HG02623 (cell line): ENCODE data around the gene ROBO1.

Source experiments
- ATAC-seq: cut with Tn5 transposase; IDR thresholded peaks from one replicate; pipeline ENCODE4 v1.9.1; 2021; ENCODE audit warnings: moderate library complexity; ENCODE audit not compliant: unreplicated experiment

Gene ROBO1

DNA sequence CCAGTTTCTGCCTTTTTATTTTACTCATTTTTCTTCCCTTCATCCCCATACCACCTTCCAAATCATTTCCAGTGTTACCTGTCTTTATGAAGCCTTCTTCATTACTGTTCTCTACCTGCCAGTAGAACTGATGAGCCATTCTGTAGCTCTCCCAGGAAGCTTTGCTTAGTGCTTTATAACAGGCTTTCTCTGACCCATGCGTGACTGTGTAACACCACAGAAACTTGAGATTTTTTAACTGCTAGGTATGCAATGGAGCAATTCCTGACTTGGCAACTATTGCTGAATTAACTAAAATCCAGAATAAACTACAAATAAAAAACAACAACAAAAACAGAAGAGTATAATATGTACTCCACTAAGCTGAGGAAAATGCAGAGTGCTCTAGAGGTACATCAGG, 289.2 kb downstream of the ROBO1 start:
- no peak for ATAC-seq

DNA sequence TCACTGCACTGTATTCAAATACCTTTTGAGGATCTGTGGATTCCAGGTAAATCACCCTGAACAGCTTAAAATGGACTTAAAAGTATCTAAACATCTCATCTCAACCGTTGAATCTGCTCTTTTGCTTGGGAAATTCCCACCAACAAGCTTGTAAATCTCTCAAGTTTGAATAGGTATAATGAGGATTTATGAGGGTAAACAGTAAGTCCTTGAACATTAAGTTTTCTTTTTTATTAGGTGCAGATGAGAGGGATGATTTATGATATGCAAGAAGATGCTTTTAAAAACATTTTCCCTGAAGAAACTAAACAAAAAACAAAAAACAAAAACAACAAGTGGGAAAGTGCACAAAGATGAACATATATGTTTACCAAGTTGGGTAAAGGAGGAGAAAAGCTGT, 290.6 kb downstream of the ROBO1 start:
- no peak for ATAC-seq

DNA sequence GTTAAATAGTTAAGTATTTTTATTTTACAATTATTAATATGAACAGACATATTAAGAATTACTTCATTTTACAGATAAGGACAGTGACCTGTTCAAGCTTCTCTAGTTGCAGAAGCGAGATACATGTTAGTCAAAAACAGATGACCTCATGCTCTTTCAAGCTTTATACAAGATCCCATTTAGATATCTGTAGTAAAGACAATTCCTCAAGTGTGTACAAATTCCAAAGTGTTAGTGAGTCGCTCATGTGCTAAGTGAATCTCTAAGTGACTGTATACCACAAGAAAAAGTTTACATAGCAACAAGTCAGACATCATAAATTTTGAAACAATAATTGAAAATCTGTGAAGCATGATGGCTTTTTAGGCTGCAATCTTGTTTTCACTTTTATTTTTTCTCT, 293.8 kb downstream of the ROBO1 start:
- no peak for ATAC-seq

DNA sequence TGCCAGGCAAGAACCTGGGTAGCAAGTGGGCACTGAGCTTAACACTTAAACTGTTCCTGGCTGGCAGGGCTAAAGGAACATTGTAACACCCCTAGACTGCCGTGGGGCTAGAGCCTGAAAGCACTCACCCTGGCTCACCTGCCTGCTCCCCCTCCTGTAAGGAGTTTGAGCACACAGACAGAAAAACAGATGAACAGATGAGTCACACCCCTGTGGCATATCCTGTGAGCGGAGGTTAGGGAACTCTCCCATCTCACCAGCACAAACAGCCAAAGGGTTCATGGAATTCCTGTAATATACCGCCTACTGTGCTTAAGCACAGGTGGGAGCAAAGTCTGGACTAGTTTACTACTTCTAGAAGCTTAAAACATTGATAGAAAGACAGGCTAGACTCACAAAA, 300.1 kb downstream of the ROBO1 start:
- ATAC-seq = no peak

DNA sequence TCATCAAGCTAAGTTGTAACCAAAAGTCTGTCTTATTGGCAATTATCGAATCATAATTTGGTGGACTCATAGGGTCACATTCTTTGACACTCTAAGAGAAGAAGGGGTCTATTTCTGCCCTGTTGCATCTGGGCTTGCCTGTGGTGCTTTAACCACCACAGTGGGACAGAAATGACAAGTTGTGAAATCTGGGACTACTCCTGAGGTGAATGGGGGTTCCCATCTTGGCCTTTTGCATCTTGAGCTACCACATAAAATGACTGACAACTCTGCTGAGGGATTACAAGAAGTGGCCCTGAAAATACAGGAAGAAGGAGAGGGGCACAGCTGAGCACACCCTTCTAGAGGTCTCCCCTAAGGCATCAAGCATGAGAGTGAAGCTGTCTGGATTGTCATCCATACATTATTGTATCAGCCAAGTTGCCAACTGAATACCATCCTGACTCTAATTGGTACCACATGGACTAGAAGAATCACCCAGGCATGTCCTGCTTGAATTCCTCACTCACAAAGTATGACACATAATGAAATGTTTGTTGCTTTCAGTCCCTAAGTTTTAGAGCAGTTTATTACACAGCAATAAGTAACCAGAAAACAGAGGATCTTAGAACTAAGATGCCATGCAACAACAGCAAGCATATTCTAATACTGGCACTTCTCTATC, 306.5 kb downstream of the ROBO1 start:
- peak; percentile 39 for ATAC-seq

DNA sequence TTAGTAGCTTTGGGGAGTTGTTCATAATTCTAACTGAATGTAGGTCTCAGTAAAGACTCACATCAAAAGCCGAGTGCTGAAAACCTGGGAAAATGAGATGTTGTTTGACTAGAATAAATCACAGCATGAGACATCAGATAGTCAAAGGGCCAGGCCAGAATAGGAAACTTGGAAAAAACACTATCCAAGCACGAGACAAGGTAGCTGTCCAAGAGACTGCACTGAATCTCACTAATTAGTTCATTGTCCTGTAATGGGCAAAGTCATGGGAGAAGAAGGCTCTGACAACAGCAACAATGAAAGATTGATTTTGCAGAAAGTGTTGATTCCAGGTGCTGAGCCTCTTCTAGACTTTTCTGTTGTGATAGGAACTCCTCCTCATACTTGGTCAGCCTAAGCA, 314.2 kb downstream of the ROBO1 start:
- no peak for ATAC-seq

DNA sequence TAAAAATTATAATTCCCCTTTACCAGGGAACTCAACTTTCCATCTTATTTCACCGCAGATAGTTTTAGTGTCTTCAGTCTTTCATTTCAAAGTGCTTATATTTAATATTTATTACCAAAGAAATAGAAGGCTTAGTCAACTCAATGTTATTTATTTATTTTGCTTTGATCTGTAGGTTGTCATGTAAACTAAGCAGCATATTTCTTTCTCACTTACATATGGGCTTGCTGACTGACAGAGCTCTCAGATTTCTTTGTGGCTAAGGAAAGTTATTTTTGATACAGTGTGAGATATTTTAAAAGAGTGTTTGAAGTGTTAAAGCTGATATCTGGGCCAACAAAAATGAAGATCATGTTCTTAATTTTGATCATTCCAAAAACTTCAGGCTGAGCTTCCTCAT, 331.4 kb downstream of the ROBO1 start:
- no peak for ATAC-seq

DNA sequence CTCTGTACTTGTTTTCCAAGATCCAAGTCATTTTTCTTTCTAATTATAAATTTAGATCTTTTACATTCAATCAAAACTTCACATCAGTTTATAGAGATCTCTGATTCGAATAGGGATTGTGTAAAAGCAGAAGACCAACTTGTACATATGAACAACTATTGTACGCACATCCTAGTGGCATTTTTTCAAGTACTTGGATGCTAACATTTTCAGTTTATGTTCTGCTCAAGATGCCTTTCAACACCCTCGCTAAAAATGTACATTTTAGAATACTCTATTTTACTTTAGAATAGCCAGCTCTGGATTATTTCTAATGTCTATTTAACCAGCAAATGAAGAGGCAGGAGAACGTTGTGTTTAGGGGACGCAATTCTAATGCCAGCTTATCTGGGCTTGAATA, 340.7 kb downstream of the ROBO1 start:
- ATAC-seq = no peak

DNA sequence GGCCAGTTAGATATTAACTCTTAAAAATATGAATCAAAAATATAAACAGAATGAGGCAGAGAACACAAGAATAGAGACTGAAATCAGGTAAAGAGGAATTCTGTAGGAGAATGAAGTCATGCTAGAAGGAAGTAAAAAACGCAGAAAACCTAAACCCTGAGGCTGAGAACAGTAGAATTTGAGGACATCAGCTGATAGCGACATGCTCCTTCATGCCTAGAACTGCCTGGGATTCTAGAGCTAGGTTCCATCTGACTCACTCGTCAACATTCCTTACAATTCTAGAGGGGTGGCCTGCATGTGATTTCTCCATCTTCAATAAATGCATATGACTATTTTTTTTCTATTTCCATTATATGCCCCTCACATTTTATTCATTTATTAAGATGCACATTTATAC, 343.0 kb downstream of the ROBO1 start:
- ATAC-seq = no peak

DNA sequence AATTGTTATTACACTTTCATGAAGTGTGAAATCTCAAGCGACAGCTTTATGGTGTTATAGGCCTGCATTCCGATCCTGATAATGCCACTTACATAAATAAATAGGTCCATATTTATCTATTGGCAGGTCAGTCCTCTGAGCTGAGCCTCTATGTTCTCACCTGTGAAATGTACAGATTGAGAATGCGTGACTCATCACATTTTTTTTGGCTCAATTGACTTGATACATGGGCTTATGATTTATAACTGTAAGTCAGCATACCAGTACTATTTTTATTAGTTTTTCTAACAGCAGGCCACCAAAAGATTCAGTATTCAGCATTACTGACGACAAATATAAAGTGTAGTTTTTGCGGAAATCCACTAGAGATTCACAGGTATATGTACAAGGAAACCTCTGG, 344.4 kb downstream of the ROBO1 start:
- ATAC-seq = no peak

DNA sequence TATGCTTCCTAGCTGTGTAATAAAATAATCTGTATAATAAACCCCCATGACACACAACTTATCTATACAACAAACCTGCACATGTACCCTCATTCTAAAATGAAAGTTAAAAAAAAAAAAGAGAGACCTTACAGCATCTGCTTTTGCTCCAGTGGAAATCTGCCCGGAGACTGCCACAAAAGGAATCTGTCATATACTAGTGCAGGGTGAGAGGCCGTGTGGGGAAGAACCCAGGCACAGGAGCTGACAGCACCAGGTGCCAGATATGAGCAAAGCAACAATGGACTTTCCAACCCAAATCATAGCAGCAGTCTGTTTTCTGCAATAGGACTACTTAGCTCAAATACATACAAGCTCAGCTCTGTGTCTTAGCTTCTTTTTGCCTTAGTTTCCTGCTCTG, 346.5 kb downstream of the ROBO1 start:
- no peak for ATAC-seq

DNA sequence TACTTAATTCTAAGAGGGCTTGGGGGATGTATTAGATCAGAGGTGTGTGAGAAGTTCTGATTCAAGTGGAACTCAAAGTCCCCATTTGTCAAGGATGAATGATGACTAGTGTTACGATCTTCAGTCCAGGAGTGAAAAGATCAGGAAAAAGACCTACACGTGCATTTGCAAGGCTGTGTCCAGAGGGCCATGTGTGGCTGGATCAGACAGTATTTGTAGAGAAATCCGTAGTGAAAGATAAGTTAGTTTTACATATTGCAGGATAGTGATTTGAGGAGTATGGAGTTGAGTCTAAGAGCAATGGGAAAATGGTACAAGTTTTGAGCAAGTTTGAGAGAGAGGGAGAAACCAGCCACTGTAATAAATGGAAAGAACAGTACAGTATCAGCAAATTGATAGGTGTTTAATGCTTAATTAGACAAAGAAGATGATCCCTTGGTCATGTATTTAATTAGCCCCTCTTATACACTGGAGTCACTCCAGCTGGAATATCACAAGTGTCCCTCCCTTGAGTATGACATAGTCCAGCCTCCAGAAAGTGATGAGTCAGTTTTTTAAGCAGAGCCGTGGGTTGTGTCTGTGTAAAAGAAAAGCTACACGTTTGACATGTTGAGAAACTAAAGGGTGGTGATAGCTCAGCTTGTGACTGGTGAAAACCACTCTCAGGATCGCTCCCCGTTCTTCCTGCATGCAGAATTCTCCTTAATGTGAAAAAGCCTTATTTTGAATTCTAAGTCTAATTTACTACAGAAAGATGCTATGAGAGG, 348.8 kb downstream of the ROBO1 start:
- ATAC-seq = no peak

DNA sequence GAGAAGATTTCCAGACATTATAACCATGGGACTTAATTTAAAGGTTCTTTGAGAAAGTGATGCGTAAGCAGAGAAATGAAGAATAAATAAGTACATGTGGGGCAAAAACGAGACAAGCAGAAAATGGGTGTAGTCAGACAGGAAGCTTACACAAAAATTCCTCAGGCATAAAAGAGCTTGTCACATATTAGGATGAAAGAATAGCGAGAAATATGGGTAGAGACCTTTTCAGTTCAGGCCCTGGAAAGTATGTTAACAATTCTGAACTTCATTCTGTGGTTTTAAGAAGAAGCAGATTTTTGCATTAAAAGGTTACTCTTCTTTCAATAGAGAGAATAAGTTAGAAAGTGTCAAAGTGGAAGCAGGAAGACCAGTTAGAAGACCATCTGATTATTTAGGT, 352.4 kb downstream of the ROBO1 start:
- ATAC-seq = no peak

DNA sequence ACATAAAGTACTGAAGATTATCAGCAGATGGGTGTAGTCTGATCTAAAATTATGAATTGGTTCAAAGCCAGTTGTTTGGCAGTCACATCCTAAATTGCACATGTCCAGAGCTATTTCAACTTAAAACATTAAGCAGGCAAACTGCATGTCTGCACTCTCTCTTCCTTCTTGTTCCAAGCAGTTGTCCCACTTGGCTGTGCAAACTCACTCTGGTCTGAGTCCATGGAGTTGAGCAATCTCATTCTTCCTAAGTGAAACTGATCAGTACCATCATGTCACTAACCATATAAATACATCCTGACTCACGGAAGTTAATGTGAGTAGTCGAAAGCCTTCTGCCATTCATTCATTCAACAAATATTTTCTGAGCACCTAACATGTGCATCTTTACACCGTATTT, 353.0 kb downstream of the ROBO1 start:
- no peak for ATAC-seq

DNA sequence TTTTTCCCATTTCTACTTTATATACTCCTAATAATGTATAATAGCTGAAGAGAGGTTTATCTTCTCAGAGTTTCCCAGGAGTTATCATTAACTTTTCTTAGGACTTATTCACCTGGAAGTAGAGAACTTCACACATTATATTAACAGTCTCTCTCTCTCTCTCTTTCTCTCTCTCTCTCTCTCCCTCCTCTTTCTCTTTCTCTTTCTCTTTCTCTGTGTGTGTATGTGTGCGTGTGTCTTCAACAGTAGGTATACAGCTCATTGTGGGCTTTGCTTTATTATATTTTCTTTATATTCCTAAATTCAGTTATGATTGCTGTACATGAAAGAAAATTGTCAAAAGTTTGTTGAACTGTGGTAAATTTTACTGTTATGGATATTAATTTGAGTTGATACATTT, 353.8 kb downstream of the ROBO1 start:
- ATAC-seq = no peak

DNA sequence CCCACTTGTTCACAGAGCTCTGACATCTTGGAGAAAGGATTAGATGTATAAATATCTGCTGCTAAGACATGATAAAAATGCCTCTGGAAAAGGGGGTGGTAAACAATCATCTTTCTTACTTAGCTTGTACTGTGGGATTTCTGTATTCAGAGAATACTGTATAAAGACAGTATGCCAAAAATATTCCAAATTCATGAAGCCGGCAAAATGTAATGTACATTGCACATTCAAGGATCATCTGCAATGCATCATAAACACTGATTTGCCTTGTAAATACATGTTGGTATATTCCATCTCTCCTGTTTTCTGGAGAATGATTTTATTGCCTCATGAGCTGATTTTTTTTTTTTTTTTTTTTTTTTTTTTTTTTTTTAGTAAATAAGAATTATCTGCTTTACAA, 355.3 kb downstream of the ROBO1 start:
- no peak for ATAC-seq

DNA sequence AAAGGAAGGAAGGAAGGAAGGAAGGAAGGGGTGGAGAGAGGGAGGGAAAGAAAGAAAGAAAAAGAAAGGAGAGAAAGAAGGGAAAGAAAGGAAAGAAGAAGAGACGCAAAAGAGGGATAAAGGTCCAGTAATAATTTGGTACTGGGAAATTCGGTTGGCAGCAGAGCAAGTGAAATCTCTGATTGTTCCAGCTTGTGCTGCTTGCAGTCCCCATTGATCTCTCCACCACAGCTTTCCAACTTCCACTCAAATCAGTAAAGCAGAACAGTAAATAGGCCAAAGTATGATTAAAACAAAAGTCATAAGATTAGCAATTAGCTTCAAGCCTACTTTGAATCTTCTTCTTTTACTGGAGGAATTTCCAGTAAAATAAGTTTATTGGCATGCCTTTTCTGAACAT, 357.2 kb downstream of the ROBO1 start:
- ATAC-seq = no peak

DNA sequence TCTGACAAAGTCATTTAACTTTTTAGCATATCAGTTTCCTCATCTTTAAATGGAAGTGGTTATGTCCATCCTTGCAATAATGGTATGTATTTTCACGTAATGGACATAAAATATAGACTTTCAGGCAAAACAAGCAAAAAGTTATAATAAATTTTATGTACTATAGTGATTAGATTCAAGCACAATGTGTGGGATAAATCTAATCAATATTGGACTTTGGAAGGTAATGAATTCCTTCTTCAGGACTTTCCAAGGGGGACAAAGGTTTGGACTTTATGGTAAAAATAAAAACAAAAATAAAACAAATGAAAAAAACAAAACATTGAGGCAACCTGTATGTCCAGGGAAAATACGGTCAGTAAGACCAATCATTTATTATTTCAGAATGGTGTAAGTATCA, 357.7 kb downstream of the ROBO1 start:
- no peak for ATAC-seq

DNA sequence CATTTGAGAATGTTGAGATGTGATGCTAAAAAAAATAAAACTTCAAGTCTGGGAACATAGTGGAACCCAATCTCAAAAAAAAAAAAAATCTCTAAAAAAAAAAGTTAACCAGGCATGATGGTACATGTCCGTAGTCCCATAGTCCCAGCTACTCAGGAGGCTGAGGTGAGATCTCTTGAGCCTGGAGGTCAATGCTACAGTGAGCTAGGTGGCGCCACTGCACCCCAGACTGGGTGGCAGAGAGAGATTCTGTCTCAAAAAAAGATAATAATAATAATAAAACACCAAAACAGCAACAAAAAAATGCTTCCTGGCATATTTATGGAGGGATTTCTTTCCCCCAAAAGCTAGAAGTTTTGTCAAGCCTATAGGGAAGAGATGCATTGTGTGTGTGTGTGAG, 361.6 kb downstream of the ROBO1 start:
- no peak for ATAC-seq

DNA sequence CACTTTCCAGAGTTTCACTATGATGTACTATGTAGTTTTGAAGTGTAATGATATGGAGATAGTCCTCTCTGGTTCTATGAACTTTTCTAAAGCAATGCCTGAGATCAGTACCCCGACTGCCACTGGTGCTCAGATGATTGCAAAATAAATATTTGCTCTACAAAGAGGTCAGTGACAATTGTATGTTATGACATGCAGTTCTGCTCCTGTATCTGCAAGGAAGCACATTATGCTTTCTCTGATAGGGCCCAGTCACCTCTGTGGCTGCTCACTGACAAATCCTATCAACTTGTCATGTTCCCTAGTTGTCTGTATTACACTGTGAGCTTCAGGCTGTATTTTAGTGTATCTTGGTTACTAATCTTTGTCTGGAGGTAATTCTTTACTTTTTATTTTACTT, 362.6 kb downstream of the ROBO1 start:
- no peak for ATAC-seq

DNA sequence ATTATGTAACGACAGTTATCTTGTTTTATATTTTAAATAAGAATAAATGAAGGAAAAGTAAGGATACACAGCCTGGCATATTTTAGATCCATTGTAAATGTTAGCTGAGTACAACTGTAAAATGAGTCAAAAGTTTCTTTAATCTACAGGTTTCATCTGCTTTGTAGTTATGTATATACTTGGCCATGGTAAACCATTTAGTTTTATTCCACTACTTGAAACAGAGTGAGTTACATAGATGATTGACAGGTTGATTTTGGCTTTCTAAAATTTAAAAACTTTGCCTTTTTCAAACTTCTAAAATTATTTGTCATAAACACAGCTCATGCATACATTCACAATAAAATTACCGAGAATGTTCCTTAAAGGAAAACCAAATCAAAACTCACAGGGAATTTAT, 371.2 kb downstream of the ROBO1 start:
- no peak for ATAC-seq

DNA sequence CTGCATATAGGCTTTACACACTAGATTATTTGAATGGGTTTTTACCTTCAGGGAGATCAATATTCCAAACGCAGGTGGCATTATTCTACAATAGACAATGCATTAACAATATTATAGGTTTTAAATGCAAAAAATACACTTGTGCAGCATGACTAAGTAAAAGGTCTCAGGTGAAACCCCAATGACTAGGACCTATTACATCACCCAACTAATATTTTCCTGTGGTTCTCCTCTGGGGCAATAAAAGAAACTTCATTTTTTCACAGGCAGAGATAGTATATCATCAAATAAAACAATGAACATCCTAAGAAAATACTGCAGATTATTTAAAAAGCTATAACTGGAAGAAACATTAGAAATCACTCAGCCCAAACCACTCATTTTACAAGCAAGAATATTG, 375.3 kb downstream of the ROBO1 start:
- ATAC-seq = no peak

DNA sequence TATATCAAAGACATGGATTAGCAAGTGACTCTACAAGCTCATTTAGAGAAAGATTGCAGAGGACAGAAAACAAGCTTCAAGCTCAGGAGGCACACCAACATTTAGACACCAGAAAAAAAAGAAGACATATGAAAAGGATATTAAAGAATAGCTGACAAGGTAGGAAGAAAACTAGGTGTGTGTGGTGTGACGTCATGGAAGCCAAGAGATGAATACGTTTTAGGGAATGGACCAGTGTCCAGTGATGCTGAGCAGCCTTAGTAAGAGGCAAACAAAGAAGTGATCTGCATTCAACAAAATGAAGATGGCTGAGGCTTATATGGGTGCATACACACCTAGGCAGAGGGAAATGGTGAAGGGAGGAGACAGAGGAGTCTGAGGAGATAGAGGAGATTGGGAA, 377.4 kb downstream of the ROBO1 start:
- ATAC-seq = no peak
